ENCODE data around the gene PALD1. TPM values are rescaled to one million over a fixed set of nuclear protein-coding genes. Genes with fewer than 3 reads are reported as not detected.

PALD1 gene
- total RNA-seq, 1 experiment from 2014 or later = 0.38 TPM

- H3K36me3 Mint-ChIP-seq (ENCODE audit: insufficient read depth, unreplicated experiment) = no peaks in the 10 kb centered on the region
- no peak overlapping the region for H3K27ac Mint-ChIP-seq (ENCODE audit: unreplicated experiment)
- no peaks in the 10 kb centered on the region for H3K4me1 Mint-ChIP-seq (ENCODE audit: low read depth, unreplicated experiment)
- TF ChIP-seq, protein P1, sequence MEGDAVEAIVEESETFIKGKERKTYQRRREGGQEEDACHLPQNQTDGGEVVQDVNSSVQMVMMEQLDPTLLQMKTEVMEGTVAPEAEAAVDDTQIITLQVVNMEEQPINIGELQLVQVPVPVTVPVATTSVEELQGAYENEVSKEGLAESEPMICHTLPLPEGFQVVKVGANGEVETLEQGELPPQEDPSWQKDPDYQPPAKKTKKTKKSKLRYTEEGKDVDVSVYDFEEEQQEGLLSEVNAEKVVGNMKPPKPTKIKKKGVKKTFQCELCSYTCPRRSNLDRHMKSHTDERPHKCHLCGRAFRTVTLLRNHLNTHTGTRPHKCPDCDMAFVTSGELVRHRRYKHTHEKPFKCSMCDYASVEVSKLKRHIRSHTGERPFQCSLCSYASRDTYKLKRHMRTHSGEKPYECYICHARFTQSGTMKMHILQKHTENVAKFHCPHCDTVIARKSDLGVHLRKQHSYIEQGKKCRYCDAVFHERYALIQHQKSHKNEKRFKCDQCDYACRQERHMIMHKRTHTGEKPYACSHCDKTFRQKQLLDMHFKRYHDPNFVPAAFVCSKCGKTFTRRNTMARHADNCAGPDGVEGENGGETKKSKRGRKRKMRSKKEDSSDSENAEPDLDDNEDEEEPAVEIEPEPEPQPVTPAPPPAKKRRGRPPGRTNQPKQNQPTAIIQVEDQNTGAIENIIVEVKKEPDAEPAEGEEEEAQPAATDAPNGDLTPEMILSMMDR (IDR thresholded peaks at IDR 0.05; ENCODE audit: unreplicated experiment) = no peak
- no peak for DNase-seq
- no peak overlapping the region for H3K4me3 Mint-ChIP-seq (ENCODE audit: low read depth, unreplicated experiment)
- CTCF ChIA-PET = interaction anchor here (1.7 kb wide), 1 partner anchor 10 kb away, joined by 4 read pairs; no protein-coding TSS in a partner anchor
- intact Hi-C loops (cut with micrococcal nuclease; ENCODE audit: unreplicated experiment) = no loop called here
- peaks cover 85% of the 10 kb centered on the region for H3K27me3 Mint-ChIP-seq (ENCODE audit: unreplicated experiment)
- no peaks in the 10 kb centered on the region for H3K9me3 Mint-ChIP-seq (ENCODE audit: low read depth, unreplicated experiment)
- no TSS peak for BruUV-seq (replicated peaks)
Observed at GRCh38 chr10:70566515-70567290, 88.1 kb downstream of the PALD1 start.

GRCh38 chr10:70567603-70568002 lies 89.0 kb downstream of the PALD1 start:
- Mint-ChIP-seq H3K4me1 (ENCODE audit: low read depth, unreplicated experiment) (no peaks in the 10 kb centered on the region), H3K36me3 (ENCODE audit: insufficient read depth, unreplicated experiment) (no peaks in the 10 kb centered on the region), H3K9me3 (ENCODE audit: low read depth, unreplicated experiment) (no peaks in the 10 kb centered on the region), H3K27me3 (ENCODE audit: unreplicated experiment) (peaks cover 77% of the 10 kb centered on the region), H3K27ac (ENCODE audit: unreplicated experiment) (no peak overlapping the region), H3K4me3 (ENCODE audit: low read depth, unreplicated experiment) (no peak overlapping the region)
- no TSS peak for BruUV-seq (replicated peaks)
- DNase-seq = no peak
- CTCF ChIA-PET = no interaction called here
- TF ChIP-seq, protein P1 (IDR thresholded peaks at IDR 0.05; ENCODE audit: unreplicated experiment) = no peak
- intact Hi-C loops (cut with micrococcal nuclease; ENCODE audit: unreplicated experiment) = no loop called here

DNA sequence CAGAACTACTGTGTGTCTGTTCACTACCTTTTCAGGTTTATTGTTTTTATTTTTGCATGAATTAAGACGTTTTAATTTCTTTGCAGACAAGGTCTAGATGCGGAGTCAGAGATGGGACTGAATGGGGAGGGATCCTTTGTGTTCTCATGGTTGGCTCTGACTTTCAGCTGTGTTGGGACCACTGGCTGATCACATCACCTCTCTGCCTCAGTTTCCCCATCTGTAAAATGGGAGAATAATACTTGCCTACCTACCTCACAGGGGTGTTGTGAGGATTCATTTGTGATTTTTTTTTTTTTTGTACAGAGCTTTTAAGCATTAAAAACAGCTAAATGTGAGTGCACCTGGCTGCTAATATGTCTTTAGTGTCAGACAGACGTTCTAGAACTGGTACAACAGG lies 89.5 kb downstream of the PALD1 start:
- Mint-ChIP-seq H3K36me3 (ENCODE audit: insufficient read depth, unreplicated experiment) (no peaks in the 10 kb centered on the region), H3K27me3 (ENCODE audit: unreplicated experiment) (peaks cover 77% of the 10 kb centered on the region), H3K27ac (ENCODE audit: unreplicated experiment) (no peak overlapping the region), H3K9me3 (ENCODE audit: low read depth, unreplicated experiment) (no peaks in the 10 kb centered on the region), H3K4me1 (ENCODE audit: low read depth, unreplicated experiment) (no peaks in the 10 kb centered on the region), H3K4me3 (ENCODE audit: low read depth, unreplicated experiment) (no peak overlapping the region)
- intact Hi-C loops (cut with micrococcal nuclease; ENCODE audit: unreplicated experiment) = no loop called here
- DNase-seq = no peak
- TF ChIP-seq, protein P1 (IDR thresholded peaks at IDR 0.05; ENCODE audit: unreplicated experiment) = no peak
- CTCF ChIA-PET = interaction anchor here (0.7 kb wide), 1 partner anchor 61 kb away, joined by 3 read pairs; no protein-coding TSS in a partner anchor
- BruUV-seq (replicated peaks) = no TSS peak

DNA sequence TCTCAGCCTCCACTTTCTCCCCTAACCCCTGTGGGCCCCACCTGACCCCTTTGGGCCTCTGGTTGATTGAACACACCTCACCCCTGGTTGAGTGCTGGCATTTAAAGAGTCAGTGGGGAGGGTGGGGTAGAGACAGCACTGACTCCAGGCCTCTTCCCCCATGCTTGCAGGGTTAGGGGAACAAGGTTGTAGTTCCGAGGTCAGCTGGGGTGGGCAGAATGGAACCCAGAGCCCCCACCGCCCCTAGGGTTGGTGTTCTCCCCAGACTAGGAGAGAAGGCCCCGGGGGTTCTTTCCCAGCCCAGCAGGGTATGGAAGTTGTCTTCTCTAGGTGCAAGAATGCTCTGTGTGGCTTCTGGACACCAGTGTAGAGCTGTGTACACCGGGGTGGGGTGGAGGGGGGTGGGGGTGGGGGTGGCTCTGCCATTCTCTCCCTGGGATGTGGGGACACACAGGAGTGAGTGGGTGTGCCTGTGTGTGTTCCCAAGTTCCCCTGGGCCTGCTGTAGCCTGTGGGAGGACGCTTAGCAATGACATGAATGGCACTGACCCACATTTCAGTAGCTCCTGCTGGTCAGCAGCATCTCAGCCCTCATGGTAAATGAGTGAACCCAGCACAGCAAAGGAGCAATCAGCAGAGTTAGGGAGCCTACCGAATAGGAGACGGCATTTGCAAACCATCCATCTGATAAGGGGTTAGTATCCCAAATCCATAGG lies 90.4 kb downstream of the PALD1 start:
- no peaks in the 10 kb centered on the region for H3K4me1 Mint-ChIP-seq (ENCODE audit: low read depth, unreplicated experiment)
- CTCF ChIA-PET = interaction anchor here (0.5 to 0.7 kb wide), 3 partner anchors 62 to 396 kb away, joined by 3 to 7 read pairs (median 5); no protein-coding TSS in a partner anchor
- H3K27ac Mint-ChIP-seq (ENCODE audit: unreplicated experiment) = no peak overlapping the region
- no TSS peak for BruUV-seq (replicated peaks)
- DNase-seq = no peak
- H3K36me3 Mint-ChIP-seq (ENCODE audit: insufficient read depth, unreplicated experiment) = no peaks in the 10 kb centered on the region
- H3K4me3 Mint-ChIP-seq (ENCODE audit: low read depth, unreplicated experiment) = no peak overlapping the region
- intact Hi-C loops (cut with micrococcal nuclease; ENCODE audit: unreplicated experiment) = no loop called here
- TF ChIP-seq, protein P1 (IDR thresholded peaks at IDR 0.05; ENCODE audit: unreplicated experiment) = no peak
- H3K9me3 Mint-ChIP-seq (ENCODE audit: low read depth, unreplicated experiment) = no peaks in the 10 kb centered on the region
- peaks cover 77% of the 10 kb centered on the region for H3K27me3 Mint-ChIP-seq (ENCODE audit: unreplicated experiment)
